ENCODE results near the gene GMEB2.

The GMEB2 gene

GRCh38 chr20:63591147-63591533 is 35.8 kb downstream of the GMEB2 start:
- no peak for TF ChIP-seq CTCF (IDR thresholded peaks at IDR 0.05; ENCODE audit: low read depth, low read length, missing control alignments)
- no peak overlapping the region for H3K4me3 ChIP-seq (ENCODE audit: low read depth, low read length)
- no peak for DNase-seq (ENCODE audit: low read depth)

- no peak for TF ChIP-seq CTCF (IDR thresholded peaks at IDR 0.05; ENCODE audit: low read depth, low read length, missing control alignments)
- no peak for DNase-seq (ENCODE audit: low read depth)
- H3K4me3 ChIP-seq (ENCODE audit: low read depth, low read length) = no peak overlapping the region
Observed at GRCh38 chr20:63590218-63591146, 36.4 kb downstream of the GMEB2 start.

GRCh38 chr20:63589261-63590217 is 37.4 kb downstream of the GMEB2 start:
- no peak for TF ChIP-seq CTCF (IDR thresholded peaks at IDR 0.05; ENCODE audit: low read depth, low read length, missing control alignments)
- no peak for DNase-seq (ENCODE audit: low read depth)

GRCh38 chr20:63588641-63589041 is 38.3 kb downstream of the GMEB2 start:
- H3K4me3 ChIP-seq (ENCODE audit: low read depth, low read length) = no peak overlapping the region
- TF ChIP-seq CTCF (IDR thresholded peaks at IDR 0.05; ENCODE audit: low read depth, low read length, missing control alignments) = no peak
- no peak for DNase-seq (ENCODE audit: low read depth)

More at GRCh38 chr20:63589261-63590217, 37.4 kb downstream of the GMEB2 start:
- no peak overlapping the region for H3K4me3 ChIP-seq (ENCODE audit: low read depth, low read length)

GRCh38 chr20:63587776-63588591 is 38.9 kb downstream of the GMEB2 start:
- H3K4me3 ChIP-seq (ENCODE audit: low read depth, low read length) = no peak overlapping the region
- DNase-seq (ENCODE audit: low read depth) = no peak
- TF ChIP-seq CTCF (IDR thresholded peaks at IDR 0.05; ENCODE audit: low read depth, low read length, missing control alignments) = no peak

- no peak for TF ChIP-seq CTCF (IDR thresholded peaks at IDR 0.05; ENCODE audit: low read depth, low read length, missing control alignments)
- H3K4me3 ChIP-seq (ENCODE audit: low read depth, low read length) = no peak overlapping the region
Observed at GRCh38 chr20:63587256-63587655, 39.6 kb downstream of the GMEB2 start.

More at GRCh38 chr20:63587256-63587655, 39.6 kb downstream of the GMEB2 start:
- no peak for DNase-seq (ENCODE audit: low read depth)
